ENCODE results near the gene SPACA7.

GRCh38 chr13:112453874-112454647, 77.9 kb downstream of the SPACA7 start:
- TF ChIP-seq CTCF (IDR thresholded peaks at IDR 0.05) = no peak
- TF ChIP-seq POLR2A (IDR thresholded peaks at IDR 0.05) = no peak

Data from adrenal gland (tissue), 5 donors.